ENCODE measurements around the gene APP. TPM values are rescaled to one million over a fixed set of nuclear protein-coding genes. Genes with fewer than 3 reads are reported as not detected.

APP gene
- total and polyA plus RNA-seq, 8 donors: 373 to 671 (median 580) TPM

GRCh38 chr21:26112127-26112742, 58.3 kb downstream of the APP start:
- no peaks in the 10 kb centered on the region for H3K9me3 ChIP-seq
- H3K4me3 ChIP-seq: no peak overlapping the region
- no peak for TF ChIP-seq CTCF (IDR thresholded peaks at IDR 0.05)
- intact Hi-C loops (cut with DNase I): no loop called here
- peaks cover 0 to 10% of the 10 kb centered on the region in 2 donors for H3K36me3 ChIP-seq
- H3K27me3 ChIP-seq: no peaks in the 10 kb centered on the region
- H3K27ac ChIP-seq: no peak overlapping the region
- ATAC-seq (no peak), DNase-seq (no peak)
- H3K4me1 ChIP-seq: peaks cover 12 to 15% of the 10 kb centered on the region in 2 donors

GRCh38 chr21:26110715-26111114, 59.9 kb downstream of the APP start:
- no peak overlapping the region for H3K27ac ChIP-seq

GRCh38 chr21:26107429-26107828, 63.1 kb downstream of the APP start:
- no peak overlapping the region for H3K27ac ChIP-seq
- H3K27me3 ChIP-seq: no peaks in the 10 kb centered on the region
- no peaks in the 10 kb centered on the region for H3K9me3 ChIP-seq
- no peak for TF ChIP-seq CTCF (IDR thresholded peaks at IDR 0.05)
- H3K4me1 ChIP-seq: no peaks in the 10 kb centered on the region
- intact Hi-C loops (cut with DNase I): no loop called here
- peaks cover 0 to 10% of the 10 kb centered on the region in 2 donors for H3K36me3 ChIP-seq
- no peak for ATAC-seq
- H3K4me3 ChIP-seq: no peak overlapping the region
- no peak for DNase-seq

More at GRCh38 chr21:26110715-26111114, 59.9 kb downstream of the APP start:
- ATAC-seq (no peak), DNase-seq (no peak)
- H3K27me3 ChIP-seq: no peaks in the 10 kb centered on the region
- peaks cover 0 to 10% of the 10 kb centered on the region in 2 donors for H3K36me3 ChIP-seq
- H3K4me3 ChIP-seq: no peak overlapping the region
- intact Hi-C loops (cut with DNase I): no loop called here
- no peak for TF ChIP-seq CTCF (IDR thresholded peaks at IDR 0.05)
- H3K9me3 ChIP-seq: no peaks in the 10 kb centered on the region
- H3K4me1 ChIP-seq: peaks cover 0 to 5% of the 10 kb centered on the region in 2 donors

- no peak for ATAC-seq
- intact Hi-C loops (cut with DNase I): no loop called here
- Histone ChIP-seq H3K27ac (no peak overlapping the region), H3K9me3 (no peaks in the 10 kb centered on the region), H3K36me3 (peaks cover 0 to 10% of the 10 kb centered on the region in 2 donors), H3K4me3 (no peak overlapping the region), H3K27me3 (no peaks in the 10 kb centered on the region), H3K4me1 (no peaks in the 10 kb centered on the region)
- TF ChIP-seq CTCF (IDR thresholded peaks at IDR 0.05): no peak
- DNase-seq: no peak
Measured at GRCh38 chr21:26106562-26106961, 64.0 kb downstream of the APP start.

GRCh38 chr21:26105819-26106218, 64.8 kb downstream of the APP start:
- Histone ChIP-seq H3K27me3 (no peaks in the 10 kb centered on the region), H3K4me3 (no peak overlapping the region), H3K4me1 (no peaks in the 10 kb centered on the region), H3K27ac (no peak overlapping the region), H3K9me3 (no peaks in the 10 kb centered on the region), H3K36me3 (peaks cover 0 to 10% of the 10 kb centered on the region in 2 donors)
- DNase-seq (no peak), ATAC-seq (no peak)
- no peak for TF ChIP-seq CTCF (IDR thresholded peaks at IDR 0.05)
- intact Hi-C loops (cut with DNase I): no loop called here
